Immature natural killer cell (primary cell): ENCODE results near the gene MARVELD2. TPM values are rescaled to one million over a fixed set of nuclear protein-coding genes. Genes with fewer than 3 reads are reported as not detected.
"Not testable (repeated sequence)": the region's sequence is repeated elsewhere in the genome, so short reads cannot be mapped to it uniquely, and the experiment has no call there.

Experiments
- DNase-seq, 3 donors: peaks; one replicate each; pipeline ENCODE4 v3.0.0; 2022; ENCODE audit warnings: mixed read lengths in 1 of 3
- H3K27ac Mint-ChIP-seq, 6 donors: one replicate each; pipeline ENCODE4 v1.8.0; 2020; ENCODE audit warnings: mixed read lengths in 6 of 6, mild to moderate bottlenecking in 5 of 6, inconsistent platforms in 4 of 6, moderate library complexity in 3 of 6
- H3K27me3 Mint-ChIP-seq, 3 donors: one replicate each; pipeline ENCODE4 v1.8.0; 2020 to 2021; ENCODE audit warnings: low read depth in 3 of 3, mild to moderate bottlenecking in 3 of 3, mixed read lengths in 3 of 3, moderate library complexity in 3 of 3, inconsistent platforms in 1 of 3
- H3K36me3 Mint-ChIP-seq, 3 donors: one replicate each; pipeline ENCODE4 v1.8.0; 2020; ENCODE audit warnings: mixed read lengths in 3 of 3, inconsistent platforms in 2 of 3, mild to moderate bottlenecking in 2 of 3
- H3K4me1 Mint-ChIP-seq, 2 donors: one replicate each; pipeline ENCODE4 v1.8.0; 2020; ENCODE audit warnings: inconsistent platforms in 2 of 2, mild to moderate bottlenecking in 2 of 2, mixed read lengths in 2 of 2, moderate library complexity in 1 of 2
- H3K4me3 Mint-ChIP-seq, 5 donors: one replicate each; pipeline ENCODE4 v1.8.0; 2020; ENCODE audit warnings: mild to moderate bottlenecking in 5 of 5, mixed read lengths in 5 of 5, inconsistent platforms in 3 of 5, moderate library complexity in 3 of 5
- H3K9me3 Mint-ChIP-seq, 6 donors: one replicate each; pipeline ENCODE4 v1.8.0; 2020; ENCODE audit warnings: mild to moderate bottlenecking in 6 of 6, mixed read lengths in 6 of 6, inconsistent platforms in 4 of 6, moderate library complexity in 3 of 6
- polyA plus RNA-seq, 3 donors: library from polyadenylated mRNA; unstranded; fragments of 300-500 nt; fragmentation: Illumina TruSeq; gene quantifications; one replicate each; pipeline ENCODE4 v1.2.3, GENCODE V29; 2021

Gene MARVELD2
- polyA plus RNA-seq, 3 donors from 2014 or later, result not detected

DNA sequence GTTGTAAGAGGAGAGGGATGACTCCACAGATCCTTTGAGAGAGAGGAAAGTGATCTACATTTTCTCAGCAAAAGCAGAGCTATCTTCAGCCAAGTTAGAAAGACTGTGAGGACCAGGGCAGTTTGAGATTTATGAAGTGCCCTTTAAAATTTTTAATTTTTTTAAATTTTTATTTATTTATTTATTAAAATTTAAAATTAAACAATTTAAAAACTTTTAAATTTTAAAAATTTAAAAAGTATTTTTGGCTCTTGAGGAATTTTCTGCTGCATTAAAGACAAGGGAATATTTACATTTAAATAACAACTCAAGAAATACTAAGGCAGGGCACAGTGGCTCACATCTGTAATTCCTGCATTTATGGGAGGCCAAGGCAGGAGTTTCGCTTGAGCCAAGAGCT, 47.3 kb downstream of the MARVELD2 start:
- peaks cover 2 to 4% (median 3%) of the 10 kb centered on the region in 3 donors for H3K27me3 Mint-ChIP-seq
- no peak overlapping the region for H3K27ac Mint-ChIP-seq
- H3K4me3 Mint-ChIP-seq, result no peak overlapping the region
- no peak for DNase-seq
- no peaks in the 10 kb centered on the region for H3K36me3 Mint-ChIP-seq
- H3K4me1 Mint-ChIP-seq, result no peaks in the 10 kb centered on the region
- peaks cover 0 to 2% (median 0%) of the 10 kb centered on the region in 6 donors for H3K9me3 Mint-ChIP-seq

DNA sequence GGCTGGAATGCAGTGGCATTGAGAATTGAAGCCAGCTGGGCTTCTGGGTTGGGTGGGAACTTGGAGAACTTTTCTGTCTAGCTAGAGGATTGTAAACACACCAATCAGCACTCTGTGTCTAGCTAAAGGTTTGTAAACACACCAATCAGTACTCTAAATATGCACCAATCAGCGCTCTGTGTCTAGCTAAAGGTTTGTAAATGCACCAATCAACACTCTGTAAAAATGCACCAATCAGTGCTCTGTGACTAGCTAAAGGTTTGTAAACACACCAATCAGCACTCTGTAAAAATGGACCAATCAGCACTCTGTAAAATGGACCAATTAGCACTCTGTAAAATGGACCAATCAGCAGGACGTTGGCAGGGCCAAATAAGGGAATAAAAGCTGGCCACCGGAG, 51.5 kb downstream of the MARVELD2 start:
- H3K9me3 Mint-ChIP-seq, result not testable (repeated sequence)

DNA sequence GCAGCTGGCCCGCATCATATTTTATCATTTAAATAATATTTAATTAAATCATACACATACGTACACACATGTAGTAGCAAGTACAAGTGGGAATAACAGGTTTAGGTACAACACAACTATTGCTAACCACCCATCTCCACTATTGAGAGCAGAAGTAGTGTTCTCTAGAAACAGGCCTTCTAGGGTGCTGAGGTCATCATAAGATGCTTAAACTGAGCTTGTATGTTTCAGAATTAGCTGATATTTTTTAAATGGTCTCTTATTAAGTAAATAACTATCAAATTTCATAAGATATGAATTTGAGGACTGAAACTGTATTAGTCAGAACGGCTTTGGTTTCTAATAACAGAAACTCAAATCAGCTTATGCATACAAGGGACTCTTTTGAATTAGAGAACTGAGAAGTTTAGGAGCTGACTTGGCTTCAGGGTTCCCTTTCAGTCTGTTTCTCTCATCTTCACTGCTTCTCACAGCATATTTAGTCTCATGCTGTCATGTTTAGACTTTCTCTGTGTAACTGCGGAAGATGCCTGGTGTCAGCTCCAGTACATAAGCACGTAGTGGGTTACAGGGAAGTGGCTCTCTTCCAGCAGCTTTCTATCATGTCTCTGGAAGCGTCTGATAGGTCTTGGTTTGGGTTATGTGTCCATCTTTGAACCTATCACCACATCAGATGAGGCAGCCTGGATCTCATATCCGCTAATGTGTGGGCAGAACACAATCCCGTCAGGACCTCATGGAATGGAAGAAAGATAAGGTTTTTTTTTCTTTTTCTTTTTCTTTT, 52.7 kb downstream of the MARVELD2 start:
- peaks cover 0 to 2% (median 0%) of the 10 kb centered on the region in 6 donors for H3K9me3 Mint-ChIP-seq

More for the DNA sequence above, 51.5 kb downstream of the MARVELD2 start:
- H3K4me3 Mint-ChIP-seq, H3K36me3 Mint-ChIP-seq, H3K27me3 Mint-ChIP-seq, H3K4me1 Mint-ChIP-seq, DNase-seq, H3K27ac Mint-ChIP-seq: not testable (repeated sequence)

DNA sequence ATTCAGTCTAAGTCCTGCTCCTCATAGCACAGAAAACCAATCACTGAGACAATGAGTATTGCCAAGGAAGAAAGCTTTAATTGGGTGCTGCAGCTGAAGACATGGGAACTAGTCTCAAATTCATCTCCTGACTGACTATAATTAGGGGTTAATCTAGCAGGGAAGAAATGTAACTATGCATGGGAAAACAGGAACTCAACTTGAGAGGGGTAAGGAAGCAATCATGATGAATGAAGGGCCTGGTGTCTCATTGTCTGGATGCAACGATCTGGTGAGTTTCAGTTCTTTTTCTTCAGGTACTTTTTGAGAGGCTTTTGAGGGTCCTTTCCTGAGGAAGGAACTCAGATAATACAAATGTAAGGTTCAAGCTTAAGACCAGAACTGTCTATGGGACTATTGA, 53.7 kb downstream of the MARVELD2 start:
- no peak overlapping the region for H3K4me3 Mint-ChIP-seq
- no peak for DNase-seq
- H3K27ac Mint-ChIP-seq, result no peak overlapping the region
- peaks cover 0 to 4% (median 2%) of the 10 kb centered on the region in 3 donors for H3K27me3 Mint-ChIP-seq
- no peaks in the 10 kb centered on the region for H3K4me1 Mint-ChIP-seq
- H3K9me3 Mint-ChIP-seq, result peaks cover 0 to 2% (median 0%) of the 10 kb centered on the region in 6 donors
- no peaks in the 10 kb centered on the region for H3K36me3 Mint-ChIP-seq

More for the DNA sequence above, 52.7 kb downstream of the MARVELD2 start:
- Mint-ChIP-seq H3K4me1 (no peaks in the 10 kb centered on the region), H3K36me3 (no peaks in the 10 kb centered on the region), H3K27ac (no peak overlapping the region), H3K4me3 (no peak overlapping the region), H3K27me3 (peaks cover 0 to 4% (median 2%) of the 10 kb centered on the region in 3 donors)
- DNase-seq, result no peak

DNA sequence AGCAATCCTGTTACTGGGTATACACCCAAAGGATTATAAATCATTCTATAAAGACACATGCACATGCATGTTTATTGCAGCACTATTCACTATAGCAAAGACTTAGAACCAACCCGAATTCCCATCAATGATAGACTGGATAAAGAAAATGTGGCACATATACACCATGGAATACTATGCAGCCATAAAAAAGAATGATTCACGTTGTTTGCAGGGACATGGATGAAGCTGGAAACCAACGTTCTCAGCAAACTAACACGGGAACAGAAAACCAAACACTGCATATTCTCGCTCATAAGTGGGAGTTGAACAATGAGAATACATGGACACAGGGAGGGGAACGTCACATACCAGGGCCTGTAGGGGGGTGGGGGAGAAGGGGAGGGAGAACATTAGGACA, 56.6 kb downstream of the MARVELD2 start:
- DNase-seq, H3K27ac Mint-ChIP-seq, H3K9me3 Mint-ChIP-seq, H3K4me1 Mint-ChIP-seq, H3K36me3 Mint-ChIP-seq, H3K4me3 Mint-ChIP-seq, H3K27me3 Mint-ChIP-seq: not testable (repeated sequence)

DNA sequence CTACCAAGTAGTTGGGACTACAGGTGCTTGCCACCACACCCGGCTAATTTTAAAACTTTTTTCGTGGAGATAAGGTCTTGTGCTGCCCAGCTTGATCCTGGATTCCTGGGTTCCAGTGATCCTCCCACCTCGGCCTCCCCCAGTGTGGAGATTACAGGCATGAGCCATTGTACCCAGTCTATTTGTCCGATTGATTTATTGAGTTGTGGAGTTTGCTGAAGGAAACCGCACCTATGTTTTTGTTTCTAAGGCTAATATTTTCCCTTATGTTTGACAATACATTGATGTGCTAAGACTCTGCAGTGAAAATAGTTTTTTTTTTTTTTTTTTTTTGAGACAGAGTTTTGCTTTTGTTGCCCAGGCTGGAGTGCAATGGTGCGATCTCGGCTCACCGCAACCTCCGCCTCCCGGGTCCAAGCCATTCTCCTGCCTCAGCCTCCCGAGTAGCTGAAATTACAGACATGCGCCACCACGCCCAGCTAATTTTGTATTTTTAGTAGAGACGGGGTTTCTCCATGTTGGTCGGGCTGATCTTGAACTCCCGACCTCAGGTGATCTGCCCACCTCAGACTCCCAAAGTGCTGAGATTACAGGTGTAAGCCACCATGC, 57.7 kb downstream of the MARVELD2 start:
- not testable (repeated sequence) for H3K9me3 Mint-ChIP-seq, H3K27ac Mint-ChIP-seq, H3K36me3 Mint-ChIP-seq, H3K4me1 Mint-ChIP-seq, H3K4me3 Mint-ChIP-seq, DNase-seq, H3K27me3 Mint-ChIP-seq

DNA sequence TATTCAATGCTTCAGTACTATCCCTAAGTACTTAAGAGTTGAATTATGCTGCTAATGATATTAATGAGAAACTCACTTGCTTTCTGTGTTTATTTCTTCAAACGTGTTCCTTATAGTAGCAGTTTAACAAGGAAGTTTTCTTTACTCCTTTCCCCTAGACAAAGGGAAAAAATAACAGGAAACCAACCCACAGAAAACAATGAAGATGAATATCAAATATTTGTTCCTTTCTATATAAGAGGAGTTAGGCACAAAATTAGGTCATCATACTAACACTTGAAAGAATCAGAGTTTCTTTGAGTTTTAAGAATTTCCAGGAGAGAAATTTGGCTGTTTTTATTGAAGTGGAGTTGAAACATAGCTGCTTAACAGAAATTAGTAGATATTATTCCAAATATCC, 62.3 kb downstream of the MARVELD2 start:
- Mint-ChIP-seq H3K27ac (no peak overlapping the region), H3K4me1 (no peaks in the 10 kb centered on the region), H3K4me3 (no peak overlapping the region), H3K36me3 (no peaks in the 10 kb centered on the region), H3K9me3 (no peaks in the 10 kb centered on the region), H3K27me3 (peaks cover 0 to 2% (median 0%) of the 10 kb centered on the region in 3 donors)
- DNase-seq, result no peak

DNA sequence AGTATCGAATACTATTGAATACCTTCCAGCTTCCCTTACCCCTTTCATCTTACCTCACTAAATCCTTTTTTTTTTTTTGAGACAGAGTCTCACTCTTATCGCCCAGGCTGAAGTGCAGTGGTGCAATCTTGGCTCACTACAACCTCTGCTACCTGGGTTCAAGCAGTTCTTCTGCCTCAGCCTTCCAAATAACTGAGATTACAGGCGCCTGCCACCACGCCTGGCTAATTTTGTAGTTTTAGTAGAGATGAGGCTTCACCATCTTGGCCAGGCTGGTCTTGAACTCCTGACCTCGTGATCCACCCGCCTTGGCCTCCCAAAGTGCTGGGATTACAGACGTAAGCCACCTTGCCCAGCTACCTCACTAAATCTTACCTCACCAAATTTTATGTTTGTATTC, 63.4 kb downstream of the MARVELD2 start:
- DNase-seq, H3K4me1 Mint-ChIP-seq, H3K27ac Mint-ChIP-seq, H3K9me3 Mint-ChIP-seq, H3K36me3 Mint-ChIP-seq, H3K27me3 Mint-ChIP-seq, H3K4me3 Mint-ChIP-seq: not testable (repeated sequence)

DNA sequence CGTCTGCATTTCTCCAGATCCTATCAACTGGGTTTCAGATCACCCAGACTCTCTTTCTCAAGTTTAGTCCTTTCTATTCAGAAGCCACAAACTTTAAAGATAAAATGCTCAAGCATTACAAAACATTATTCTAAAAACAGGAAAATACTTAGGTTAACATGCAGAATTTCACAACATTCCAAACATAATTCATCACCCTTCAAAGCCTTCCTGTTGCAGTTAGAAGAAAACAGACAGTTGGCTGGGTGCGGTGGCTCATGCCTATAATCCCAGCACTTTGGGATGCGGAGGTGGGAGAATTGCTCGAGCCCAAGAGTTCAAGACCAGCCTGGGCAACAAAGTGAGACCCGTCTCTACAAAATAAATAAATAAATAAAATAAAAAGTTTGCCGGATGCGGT, 70.0 kb downstream of the MARVELD2 start:
- Mint-ChIP-seq H3K27me3 (peaks cover 0 to 3% (median 1%) of the 10 kb centered on the region in 3 donors), H3K4me1 (no peaks in the 10 kb centered on the region), H3K4me3 (no peak overlapping the region), H3K27ac (no peak overlapping the region), H3K9me3 (no peaks in the 10 kb centered on the region), H3K36me3 (no peaks in the 10 kb centered on the region)
- DNase-seq, result no peak

DNA sequence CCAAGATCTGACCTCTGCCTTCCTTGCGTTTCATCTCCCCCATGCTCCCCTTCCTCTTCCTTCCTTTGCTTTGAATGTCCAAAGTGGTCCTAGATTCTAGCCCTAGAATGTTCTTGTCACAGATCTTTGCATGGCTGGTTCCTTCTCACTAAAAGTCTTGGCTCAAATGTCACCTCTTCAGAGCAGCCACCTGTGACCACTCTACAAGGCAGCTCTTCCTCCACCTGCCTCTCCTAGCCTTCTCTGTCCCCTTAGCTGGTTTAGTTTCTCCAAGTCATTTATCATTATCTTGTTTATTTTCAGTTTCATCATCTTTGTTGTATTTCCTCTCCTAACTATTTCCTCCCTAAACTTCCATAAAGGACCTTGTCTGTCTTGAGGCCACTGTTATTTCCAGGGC, 70.6 kb downstream of the MARVELD2 start:
- Mint-ChIP-seq H3K9me3 (no peaks in the 10 kb centered on the region), H3K27me3 (peaks cover 0 to 6% (median 3%) of the 10 kb centered on the region in 3 donors), H3K4me1 (no peaks in the 10 kb centered on the region), H3K4me3 (no peak overlapping the region), H3K36me3 (no peaks in the 10 kb centered on the region), H3K27ac (no peak overlapping the region)
- DNase-seq, result no peak

DNA sequence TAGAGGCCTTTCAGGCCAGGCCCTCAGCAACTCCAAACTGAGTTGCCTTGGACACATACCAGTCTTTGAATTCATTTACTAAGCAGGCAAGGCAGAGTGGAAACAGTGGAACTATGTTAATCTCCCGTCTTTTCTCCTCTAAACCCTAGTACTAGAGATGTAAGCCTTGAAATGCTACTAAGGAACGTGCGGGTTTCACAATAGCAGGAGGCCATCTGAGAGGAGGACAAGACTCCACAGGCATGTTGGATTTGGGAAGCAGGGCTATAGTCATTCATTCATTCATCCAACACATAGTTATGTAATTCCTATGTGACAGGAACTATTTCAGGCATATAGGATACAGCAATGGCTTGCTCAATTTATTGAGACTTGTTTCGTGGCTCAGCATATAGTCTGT, 74.3 kb downstream of the MARVELD2 start:
- H3K27me3 Mint-ChIP-seq, result peaks cover 9 to 12% (median 10%) of the 10 kb centered on the region in 3 donors
- no peaks in the 10 kb centered on the region for H3K36me3 Mint-ChIP-seq
- H3K9me3 Mint-ChIP-seq, result no peaks in the 10 kb centered on the region
- H3K4me3 Mint-ChIP-seq, result no peak overlapping the region
- DNase-seq, result no peak
- no peak overlapping the region for H3K27ac Mint-ChIP-seq
- peaks cover 0 to 9% of the 10 kb centered on the region in 2 donors for H3K4me1 Mint-ChIP-seq

DNA sequence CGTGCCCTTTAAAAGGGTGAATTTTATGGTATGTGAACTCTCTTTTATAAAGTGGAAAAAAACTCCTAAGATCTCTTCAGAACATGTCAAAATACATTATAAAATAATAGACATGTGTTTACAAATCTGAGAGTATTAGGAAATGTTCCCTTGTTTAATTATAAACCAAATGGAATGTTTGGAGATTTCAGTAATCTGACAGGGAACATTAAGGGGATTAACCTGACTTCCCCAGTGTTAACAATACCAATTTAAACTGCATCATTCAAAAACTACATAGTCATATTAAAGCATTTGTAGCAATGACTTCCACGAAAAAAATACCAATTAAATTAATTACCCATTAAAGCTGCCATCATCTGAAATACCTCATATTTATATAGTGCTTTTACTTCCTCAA, 76.1 kb downstream of the MARVELD2 start:
- Mint-ChIP-seq H3K9me3 (no peaks in the 10 kb centered on the region), H3K4me3 (peak overlapping the region in 2 of 5 donors; percentile 4 to 27), H3K27ac (no peak overlapping the region), H3K36me3 (no peaks in the 10 kb centered on the region), H3K4me1 (peaks cover 0 to 9% of the 10 kb centered on the region in 2 donors), H3K27me3 (peaks cover 12 to 16% (median 12%) of the 10 kb centered on the region in 3 donors)
- DNase-seq, result no peak

DNA sequence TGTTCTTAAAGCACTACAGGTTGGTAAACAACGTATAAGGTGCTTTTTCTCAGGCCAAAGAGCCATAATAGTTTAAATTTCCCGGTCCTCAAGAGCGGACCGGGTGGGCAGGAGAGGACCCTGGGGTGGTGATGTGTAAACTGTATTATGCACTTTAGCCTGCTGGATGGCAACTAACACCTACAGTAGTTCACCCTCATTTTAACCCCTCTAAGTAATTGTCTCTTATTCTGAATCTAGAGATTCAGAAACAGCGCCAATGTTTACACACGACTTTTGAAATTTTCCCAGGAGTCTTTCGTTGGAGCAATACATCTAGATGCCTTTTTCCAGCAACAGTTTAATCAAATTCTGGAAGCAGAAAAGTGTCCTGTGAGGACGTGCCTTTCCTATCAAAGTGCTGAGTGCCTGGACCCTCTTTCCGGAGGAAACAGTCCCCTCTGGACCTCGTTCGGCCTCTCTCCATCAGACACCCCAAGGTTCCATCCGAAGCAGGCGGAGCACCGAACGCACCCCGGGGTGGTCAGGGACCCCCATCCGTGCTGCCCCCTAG, 77.0 kb downstream of the MARVELD2 start:
- Mint-ChIP-seq H3K9me3 (no peaks in the 10 kb centered on the region), H3K36me3 (no peaks in the 10 kb centered on the region), H3K4me3 (peak overlapping the region in 4 of 5 donors; percentile 14 to 49 (median 34)), H3K27me3 (peaks cover 12 to 18% (median 12%) of the 10 kb centered on the region in 3 donors), H3K4me1 (peaks cover 0 to 9% of the 10 kb centered on the region in 2 donors), H3K27ac (no peak overlapping the region)
- no peak for DNase-seq

DNA sequence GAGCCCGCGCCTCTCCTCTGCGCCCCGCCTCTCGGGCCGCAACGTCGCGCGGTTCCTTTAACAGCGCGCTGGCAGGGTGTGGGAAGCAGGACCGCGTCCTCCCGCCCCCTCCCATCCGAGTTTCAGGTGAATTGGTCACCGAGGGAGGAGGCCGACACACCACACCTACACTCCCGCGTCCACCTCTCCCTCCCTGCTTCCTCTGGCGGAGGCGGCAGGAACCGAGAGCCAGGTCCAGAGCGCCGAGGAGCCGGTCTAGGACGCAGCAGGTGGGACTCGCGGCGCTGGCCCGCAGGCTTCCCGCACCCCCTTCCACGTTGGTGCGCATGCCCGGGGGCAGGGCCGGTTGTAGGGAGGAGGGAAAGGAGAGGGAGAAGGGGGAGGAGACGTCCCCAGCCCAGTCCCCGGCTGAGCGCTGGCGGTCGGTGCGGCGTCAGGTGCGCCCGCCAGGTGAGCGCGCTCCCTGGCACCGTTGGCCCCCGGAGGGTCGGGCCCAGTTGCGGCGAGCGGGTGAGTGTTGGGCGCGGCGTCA, 77.5 kb downstream of the MARVELD2 start, which contains the start of gene OCLN:
Gene OCLN, plus strand, starts transcription at position 400 of the 532 bp plus-strand sequence. CDS start 11,455 bp downstream, outside the sequence.
- H3K4me3 Mint-ChIP-seq, result peak within 1 kb of the TSS in 4 of 5 donors; percentile 35 to 55 (median 46)
- peaks cover 12 to 18% (median 12%) of the 10 kb centered on the region in 3 donors for H3K27me3 Mint-ChIP-seq
- H3K9me3 Mint-ChIP-seq, result no peaks in the 10 kb centered on the region
- DNase-seq, result no peak
- H3K36me3 Mint-ChIP-seq, result no peaks in the 10 kb centered on the region
- no peak within 1 kb of the TSS for H3K27ac Mint-ChIP-seq
- peaks cover 0 to 9% of the 10 kb centered on the region in 2 donors for H3K4me1 Mint-ChIP-seq
